ENCODE results near the gene ALDH5A1.

Gene ALDH5A1

GRCh38 chr6:24576447-24576846, 81.7 kb downstream of the ALDH5A1 start:
- DNase-seq: no peak

GRCh38 chr6:24581084-24581669, 86.4 kb downstream of the ALDH5A1 start:
- DNase-seq: peak; percentile 56 to 83 (median 81)

GRCh38 chr6:24583463-24584381, 89.0 kb downstream of the ALDH5A1 start:
- DNase-seq: peak; percentile 74 to 98 (median 96)

GRCh38 chr6:24584382-24584720, 89.6 kb downstream of the ALDH5A1 start:
- DNase-seq: peak; percentile 61 to 96 (median 89)
